ENCODE measurements around the gene HSPH1.
A peak's percentile ranks its signal among the peaks of the same experiment; 100 is the strongest.
"Not testable (repeated sequence)": the region's sequence is repeated elsewhere in the genome, so short reads cannot be mapped to it uniquely, and the experiment has no call there.

Gene HSPH1

DNA sequence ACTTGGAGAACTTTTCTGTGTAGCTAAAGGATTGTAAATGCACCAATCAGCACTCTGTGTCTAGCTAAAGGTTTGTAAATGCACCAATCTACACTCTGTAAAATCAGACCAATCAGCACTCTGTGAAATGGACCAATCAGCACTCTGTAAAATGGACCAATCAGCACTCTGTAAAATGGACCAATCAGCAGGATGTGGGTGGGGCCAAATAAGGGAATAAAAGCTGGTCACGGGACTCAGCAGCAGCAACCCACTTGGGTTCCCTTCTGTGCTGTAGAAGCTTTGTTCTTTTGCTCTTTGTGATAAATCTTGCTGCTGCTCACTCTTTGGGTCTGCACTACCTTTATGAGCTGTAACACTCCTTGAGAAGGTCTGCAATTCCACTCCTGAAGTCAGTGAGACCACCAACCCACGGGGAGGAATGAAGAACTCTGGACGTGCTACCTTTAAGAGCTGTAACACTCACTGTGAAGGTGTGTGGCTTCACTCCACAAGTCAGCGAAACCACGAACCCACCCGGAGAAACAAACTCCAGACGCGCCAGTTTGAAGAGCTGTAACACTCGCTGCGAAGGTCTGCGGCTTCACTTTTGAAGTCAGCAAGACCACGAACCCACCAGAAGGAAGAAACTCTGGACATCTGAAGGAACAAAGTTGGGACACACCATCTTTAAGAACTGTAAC is 16.2 kb upstream of the HSPH1 start:
- DNase-seq (ENCODE audit: low spot score), result not testable (repeated sequence)

DNA sequence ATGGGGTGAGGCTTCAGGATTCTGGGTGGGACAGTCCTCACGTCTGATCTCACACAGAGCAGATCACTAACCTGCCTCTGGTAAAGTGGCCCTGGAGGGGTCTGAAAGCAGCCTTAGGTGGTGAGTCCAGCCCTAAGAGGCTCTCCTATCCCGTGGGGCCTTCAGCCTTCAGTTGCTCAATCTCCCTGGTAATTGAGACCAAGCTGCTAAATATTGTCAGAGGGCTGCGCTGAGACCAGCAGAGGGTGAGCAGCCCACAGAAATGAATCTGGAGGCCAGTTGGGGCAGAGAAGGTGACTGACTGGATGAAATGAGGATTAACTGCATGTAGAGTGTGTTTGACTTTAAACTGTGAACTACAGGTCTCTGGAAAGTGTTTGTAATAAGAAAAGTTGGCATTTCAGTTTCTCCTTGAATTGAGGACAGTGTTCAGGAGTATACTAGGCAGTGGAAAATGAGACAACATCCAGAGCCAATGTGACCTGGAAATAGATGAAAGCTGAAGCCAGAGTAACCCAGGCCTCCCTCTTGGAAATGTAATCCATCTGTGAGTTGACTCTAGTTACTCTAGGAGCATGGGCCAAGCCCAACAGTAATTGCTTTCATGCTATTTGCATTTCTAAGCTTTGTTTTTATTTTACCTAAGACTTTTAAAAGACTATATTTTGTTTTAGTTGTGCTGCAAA is 14.3 kb upstream of the HSPH1 start:
- no peak for DNase-seq (ENCODE audit: low spot score)

DNA sequence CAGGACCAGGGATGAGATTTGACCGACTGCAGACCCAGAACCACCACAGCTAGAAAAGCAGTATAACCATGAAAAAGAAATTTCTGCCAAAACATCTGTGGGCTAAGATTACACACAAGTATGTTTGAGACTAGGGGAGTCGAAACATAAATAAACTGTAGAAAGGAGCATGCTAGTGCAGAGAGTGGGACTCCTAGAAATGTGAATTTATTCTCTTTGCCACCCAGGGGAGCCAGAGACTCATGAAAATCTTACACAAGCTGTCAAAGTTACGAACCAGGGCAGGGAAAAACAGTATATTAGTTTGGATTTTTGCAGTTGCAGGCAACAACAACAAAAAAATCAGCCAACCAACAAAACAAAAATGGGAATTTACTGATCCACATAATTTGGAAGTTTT is 12.3 kb upstream of the HSPH1 start:
- DNase-seq (ENCODE audit: low spot score), result peak; percentile 29

DNA sequence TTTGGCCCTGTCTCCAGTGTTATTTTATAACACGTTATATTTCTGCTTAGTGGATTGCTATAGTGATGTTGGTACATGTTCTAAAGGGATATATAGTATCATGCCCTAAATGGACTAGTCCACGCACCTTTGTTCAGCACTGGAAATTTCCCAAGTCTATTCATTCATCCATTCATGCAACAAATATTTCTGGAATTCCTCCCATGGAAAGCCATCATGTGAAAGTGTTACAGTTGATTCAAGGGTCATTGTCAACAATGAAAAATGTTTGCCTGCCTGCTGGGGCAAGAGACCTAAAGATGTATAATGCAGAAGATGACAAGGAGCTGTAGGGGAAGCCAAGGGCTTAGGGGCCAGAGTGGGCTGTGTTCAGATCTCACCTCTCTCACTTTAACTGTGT is 10.8 kb upstream of the HSPH1 start:
- peak; percentile 57 for DNase-seq (ENCODE audit: low spot score)

DNA sequence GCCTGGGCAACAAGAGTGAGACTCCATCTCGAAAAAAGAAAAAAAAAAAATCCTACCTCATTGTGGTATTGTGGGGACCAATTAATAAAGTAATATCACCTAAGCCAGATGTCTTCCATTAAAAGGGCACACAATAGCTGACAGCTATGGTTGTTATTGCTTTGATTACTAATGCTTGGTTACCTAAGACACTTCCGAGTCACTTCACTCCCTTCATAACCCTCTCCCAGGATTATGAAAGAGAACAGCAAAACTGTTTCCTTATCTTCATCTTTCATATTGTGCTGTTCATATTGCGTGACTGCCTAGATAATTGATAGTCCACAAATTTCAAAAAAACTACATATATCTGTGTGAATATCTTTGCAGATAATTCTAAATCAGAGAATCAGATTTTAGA is 10.3 kb upstream of the HSPH1 start:
- DNase-seq (ENCODE audit: low spot score), result no peak

DNA sequence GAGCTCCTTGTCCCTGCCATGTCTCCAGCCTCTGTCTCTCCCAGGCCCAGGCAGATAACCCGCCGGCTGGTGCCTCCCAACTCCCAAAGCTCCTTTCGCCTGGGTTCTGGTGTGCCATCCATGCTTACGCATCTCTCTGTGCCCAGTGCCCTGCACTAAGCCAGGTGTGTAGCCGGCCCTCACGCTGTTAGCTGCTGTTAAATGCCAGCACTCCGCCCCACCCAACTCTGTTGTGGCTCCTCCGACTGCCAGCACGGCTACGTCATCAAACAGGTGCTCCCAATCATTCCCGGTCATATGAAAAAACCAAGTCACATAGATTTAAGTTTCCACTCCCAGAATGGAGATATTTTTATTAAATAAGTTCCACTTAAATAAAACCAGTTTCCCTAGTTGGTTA is 7.0 kb upstream of the HSPH1 start:
- no peak for DNase-seq (ENCODE audit: low spot score)

DNA sequence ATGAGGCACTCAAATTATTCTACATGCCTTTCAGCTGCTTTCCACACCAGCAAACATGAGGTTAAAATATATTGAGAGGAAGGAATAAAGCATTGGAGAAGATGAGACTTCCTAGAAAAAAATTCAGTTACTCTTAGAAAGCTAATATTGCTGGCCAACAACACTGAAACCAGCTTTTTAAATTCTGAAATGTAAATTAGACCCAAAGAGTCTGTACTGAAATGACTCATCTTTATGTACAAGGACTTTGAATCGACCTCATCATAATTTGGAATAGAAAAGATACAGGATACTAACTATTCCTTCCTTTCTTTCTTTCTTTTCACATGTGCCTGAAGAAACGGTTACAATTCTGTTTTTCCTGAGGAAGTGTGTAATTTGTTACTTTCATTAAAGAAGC is 6.5 kb upstream of the HSPH1 start:
- DNase-seq (ENCODE audit: low spot score), result no peak

DNA sequence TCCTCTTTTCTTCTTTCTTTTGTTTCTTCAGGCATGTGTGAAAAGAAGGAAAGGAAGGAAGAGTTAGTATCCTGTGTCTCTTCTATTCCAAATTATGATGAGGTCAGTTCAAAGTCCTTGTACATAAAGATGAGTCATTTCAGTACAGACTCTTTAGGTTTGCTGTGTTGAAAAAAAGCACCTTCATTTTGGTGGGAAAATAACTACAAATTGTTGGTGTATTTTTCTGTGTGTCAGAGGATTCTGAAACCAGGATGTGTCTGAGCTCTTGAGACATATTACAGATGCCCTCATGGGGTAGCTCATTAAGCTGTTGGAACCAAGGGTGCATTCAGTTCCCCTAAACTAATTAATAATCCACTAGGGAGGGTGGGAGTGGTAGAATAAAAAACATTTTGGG is 5.8 kb upstream of the HSPH1 start:
- DNase-seq (ENCODE audit: low spot score), result no peak

DNA sequence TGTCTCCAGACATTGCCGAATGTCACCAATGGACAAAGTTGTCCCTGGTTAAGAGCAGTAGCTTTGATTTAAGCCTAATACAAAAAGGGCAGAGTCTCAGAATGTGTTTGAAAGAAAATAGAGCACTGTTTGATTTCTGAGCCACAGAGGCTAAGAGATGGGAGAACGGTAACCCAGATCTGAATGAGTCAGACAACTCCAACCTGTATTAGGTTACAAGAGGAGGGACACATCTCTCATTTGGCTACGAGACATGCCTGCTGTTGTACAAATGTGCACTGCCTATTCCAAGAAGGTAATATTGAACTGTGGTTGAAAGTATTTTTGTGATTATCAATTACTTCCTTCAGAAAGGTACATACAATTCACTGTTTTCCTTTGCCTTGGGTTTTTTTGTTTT is 4.9 kb upstream of the HSPH1 start:
- no peak for DNase-seq (ENCODE audit: low spot score)

DNA sequence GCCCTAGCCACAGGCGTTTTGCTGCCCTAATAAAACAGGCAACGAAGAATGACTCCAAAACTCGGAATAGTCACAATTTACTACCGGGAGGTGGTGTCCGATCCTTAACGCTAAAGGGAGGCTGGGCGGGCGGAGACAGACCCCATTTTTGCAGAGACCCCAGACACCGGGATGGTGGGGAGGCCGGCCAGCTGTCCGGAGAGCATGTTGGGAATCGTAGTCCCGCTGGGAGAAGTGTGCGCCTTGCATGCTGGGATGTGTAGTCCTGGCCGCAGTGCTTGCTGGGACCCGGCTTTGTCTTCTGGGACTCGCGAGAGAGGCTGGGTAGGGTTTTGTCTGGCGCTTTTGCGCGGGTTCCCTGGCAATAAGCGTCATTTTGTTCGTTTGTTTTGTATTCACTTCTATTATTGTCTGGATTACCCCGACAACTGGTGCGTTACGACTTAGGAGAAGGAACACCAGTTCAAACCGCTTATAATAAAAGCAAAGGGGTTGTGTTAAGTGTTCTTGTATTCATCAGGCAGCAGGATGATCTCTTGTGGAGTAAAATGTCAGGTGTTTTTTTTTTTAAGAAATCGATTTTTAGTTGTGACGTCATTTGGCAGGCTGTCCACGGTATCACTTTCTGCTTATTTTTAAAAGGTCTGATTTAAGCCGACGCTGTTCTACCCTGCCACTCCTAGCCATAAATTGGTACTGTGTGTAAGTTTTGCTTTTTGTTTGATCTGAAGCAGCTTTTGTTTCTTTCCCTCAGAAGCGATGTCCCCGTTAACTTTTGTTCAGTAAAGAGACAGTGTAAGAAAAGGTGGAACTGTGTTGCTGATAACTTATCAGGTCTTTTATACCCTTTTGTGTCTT is 676 bp upstream of the HSPH1 start:
- DNase-seq (ENCODE audit: low spot score), result peak; percentile 95

DNA sequence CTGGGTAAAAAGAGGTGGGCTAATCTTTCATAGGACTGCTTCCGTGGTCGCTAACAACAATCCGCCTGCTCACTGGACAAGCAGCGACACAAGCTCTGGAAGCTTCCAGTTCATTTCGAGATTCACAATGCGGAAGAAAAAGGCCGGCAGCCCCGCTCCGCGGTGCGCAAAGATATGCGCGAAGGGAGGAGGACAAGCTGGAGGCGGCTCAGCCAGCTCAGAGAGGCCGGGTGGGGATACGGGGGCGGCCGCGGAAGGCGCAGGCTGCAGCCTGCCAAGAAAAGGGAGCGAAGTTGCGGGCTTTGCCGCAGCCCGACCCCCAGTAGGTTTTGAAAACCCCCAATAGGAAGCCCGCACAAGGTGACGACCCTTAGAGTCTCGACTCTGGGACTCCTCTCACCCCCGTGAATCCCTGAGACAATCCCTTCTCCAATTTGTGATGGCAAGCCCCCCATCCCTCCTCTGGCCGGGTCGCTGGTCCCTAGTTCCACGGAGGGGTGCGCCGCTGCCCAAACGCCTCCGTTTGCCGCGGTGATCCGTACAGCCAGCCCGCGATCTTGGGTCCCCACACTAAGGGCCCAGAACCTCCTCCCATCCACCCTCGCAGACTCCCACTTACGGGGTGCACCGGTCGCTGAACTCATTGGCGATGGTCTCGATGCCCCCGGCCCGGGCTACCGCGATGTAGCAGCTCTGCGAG is 697 bp downstream of the HSPH1 start:
- DNase-seq (ENCODE audit: low spot score), result peak; percentile 78

DNA sequence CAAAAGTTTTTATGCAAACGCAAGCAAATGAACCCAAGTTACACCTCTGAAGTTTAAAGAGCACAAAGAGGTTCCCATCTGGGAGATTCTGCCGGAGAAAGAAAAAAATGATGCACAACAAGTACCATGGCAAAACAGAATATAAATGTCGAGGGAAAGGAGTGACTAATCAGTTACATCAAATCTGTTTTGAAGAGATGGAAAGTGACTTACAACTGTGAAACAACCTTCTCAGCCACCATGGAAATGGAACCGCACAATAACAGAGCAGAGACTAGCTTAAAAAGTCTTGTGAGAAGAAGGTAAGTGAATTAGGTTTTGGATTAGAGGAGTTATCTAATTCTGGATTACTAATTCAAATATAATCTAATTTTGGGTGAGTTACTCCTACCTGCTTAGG is 2.4 kb downstream of the HSPH1 start:
- no peak for DNase-seq (ENCODE audit: low spot score)

DNA sequence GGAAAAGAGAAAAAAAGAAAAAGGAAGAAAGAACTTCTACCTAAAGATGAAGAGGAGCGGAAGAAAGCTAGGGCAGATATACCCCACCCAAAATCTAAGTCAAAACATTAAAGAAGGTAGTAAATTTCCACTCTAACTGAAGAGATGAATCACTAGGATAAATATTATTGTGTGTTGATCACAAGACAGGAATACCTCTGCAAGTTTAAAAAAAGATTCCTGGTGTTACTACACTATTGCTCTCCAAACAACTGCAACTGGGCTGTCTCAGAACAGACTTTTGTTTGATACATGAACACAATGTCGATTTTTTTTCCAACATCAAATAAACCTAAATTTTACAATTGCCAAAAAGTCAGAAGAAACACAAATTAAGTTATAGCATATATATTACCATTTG is 6.8 kb downstream of the HSPH1 start:
- no peak for DNase-seq (ENCODE audit: low spot score)

DNA sequence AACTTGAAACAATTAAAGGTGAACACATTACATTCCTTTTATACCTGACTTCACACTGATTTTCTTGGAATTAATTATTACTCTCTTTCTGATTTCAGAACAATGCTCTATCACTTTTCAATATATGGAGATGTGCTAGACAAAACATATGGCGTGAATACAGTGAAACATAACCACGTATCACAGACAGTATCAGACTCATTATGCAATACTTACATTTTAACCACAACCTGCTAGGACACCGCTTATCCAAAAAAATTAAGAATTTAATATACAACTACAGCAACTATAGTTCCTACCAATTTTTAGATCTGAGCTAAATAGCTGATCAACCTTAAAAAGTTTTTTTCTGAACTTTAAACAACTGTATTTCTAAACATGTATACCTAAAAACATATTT is 9.9 kb downstream of the HSPH1 start:
- no peak for DNase-seq (ENCODE audit: low spot score)

DNA sequence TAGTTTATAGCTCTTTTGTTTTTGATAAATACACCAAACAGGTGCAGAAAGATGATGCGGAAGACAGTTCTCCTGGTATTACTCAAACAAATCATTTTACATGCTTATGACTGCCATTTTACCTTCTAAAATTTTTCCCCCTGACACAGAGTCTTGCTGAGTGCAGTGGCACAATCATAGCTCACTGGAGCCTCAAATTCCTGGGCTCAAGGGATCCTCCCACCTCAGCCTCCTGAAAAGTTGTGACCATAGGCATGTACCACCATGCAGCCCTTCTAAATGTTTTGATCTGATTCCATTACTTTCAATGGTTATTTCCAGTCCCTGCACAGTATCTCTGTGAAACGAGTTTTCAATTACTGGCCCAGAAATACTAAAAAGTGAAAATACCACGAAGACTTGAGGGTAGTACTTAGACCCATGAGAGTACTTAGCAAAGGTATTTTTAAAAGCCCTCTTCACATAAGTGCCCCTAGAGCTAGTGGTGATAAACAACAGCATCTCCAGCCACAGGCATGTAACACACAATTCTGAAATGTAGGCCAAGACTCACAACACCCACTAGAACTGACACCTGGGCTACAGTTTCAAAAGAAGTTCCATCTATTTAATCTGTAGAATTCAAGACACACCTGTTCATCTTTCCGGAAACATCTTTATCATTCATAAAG is 11.3 kb downstream of the HSPH1 start:
- DNase-seq (ENCODE audit: low spot score), result no peak

DNA sequence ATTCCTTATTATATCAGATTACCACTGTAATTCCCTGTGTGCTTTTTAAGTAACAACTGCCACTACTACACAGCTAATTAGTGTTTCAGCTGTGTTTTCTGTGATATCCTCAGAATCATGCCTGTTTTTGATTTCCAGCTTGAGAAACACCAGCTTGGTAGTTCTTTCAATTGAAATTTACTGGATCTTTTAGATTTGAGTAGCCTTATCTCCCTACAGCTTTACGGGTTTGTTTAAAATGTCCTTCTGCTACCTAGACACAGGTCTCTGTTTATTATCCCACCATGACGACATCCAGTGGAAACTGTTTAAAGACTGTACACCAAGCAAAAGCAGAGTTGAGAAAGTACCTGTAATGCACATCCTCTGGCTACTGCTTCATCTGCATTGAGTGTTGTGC is 12.1 kb downstream of the HSPH1 start:
- no peak for DNase-seq (ENCODE audit: low spot score)

DNA sequence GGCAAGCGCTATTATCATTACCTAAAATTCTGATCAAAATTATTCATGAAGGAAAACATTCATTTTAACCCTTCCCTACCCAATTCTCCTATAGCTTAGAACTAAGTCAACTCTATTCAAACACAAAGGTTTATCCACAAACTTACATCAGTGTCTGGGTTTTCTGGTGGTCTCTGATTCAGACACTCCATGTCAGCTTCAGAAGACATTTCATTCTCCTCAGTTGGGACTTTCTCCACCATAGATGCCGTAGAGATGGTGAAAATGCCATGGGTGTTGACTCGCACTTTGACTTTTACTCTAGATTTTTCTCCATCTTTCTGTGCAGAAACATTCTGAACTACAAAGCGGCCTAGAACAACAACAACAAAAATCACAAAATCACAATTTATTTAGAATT is 16.3 kb downstream of the HSPH1 start:
- no peak for DNase-seq (ENCODE audit: low spot score)

DNA sequence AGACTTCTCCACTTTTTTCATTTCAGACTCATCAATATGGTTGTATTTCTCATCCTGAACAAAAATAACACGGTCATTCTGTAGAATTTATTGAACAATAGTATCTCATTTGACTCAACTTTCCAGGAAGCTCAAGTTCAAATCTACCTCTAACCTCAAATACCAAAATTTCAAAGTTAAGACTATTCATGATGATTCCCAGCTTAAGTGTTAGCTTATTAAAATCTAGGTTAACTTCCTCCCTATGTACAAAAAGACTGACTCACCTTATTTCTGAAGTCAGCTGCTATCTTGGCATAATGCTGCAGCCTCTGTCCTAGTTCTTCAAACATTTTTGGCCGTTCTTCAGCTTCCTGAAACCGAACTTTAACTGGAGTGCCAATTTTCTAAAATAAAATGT is 23.2 kb downstream of the HSPH1 start:
- no peak for DNase-seq (ENCODE audit: low spot score)

DNA sequence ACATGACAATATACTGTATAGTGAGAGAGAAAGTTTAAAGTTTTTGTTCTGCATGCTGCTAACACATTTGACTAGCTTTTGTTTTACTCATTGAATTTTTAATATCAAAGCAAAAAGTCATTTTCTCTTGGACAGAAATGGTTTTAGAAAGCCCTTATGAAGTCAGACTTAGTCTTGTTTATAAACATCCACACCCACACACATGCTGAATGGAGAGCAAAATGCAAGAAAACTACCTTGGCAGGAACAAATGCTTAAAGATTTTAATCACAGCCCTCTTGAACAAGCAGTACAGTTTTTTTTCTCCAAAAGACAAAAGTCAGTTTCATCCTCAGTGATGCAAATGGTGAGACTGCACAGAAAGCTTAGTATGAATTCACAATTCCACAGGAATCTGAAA is 25.0 kb downstream of the HSPH1 start:
- DNase-seq (ENCODE audit: low spot score), result no peak

DNA sequence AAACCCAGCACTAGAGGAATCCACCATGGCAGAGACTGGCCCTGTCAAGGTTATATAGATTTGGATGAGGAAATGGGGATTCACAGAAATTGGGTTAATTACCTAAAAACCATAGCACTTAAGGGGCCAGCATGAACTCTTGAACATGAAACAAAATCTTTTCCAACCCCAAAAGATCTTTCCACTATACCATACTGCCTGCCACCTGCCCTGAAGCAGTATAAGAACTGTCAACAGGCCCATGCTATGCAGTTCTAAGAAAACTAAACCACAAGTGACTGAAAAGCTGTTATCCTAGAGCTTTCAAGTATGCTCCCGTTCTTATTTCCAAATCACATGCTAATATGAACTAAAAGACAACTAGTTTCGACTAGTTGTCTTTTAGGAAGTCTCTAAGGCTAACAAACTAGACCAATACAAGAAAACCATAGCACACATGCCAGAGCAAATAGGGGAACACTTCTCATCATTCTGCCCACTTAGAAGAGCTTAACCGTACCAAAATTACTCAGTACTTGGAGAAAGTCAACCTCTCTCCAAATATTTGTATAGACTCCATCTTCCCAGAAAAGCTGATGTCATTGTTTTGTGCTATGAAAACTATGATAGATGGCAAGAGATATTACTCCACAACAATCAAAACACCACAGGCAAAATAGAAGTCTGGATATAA is 27.5 kb downstream of the HSPH1 start:
- no peak for DNase-seq (ENCODE audit: low spot score)

DNA sequence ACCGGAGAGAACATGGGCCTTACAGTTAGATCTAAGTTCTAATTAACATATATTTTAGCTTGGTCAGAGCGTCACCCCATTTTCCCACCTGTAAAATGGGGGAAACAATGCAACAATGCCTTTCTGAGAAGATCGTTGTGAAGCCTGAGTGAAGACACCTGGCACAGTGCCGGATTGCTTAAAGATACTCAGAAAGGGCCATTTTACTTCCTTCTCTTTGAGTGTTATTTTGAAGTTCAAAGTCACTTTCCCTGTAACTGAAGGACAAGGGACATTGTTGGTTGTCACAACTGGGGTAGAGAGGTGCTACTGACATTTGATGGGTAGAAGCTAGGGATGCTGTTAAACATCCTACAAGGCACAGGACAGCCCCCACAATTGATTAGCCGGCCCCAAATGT is 28.1 kb downstream of the HSPH1 start:
- no peak for DNase-seq (ENCODE audit: low spot score)
